HEK293 (cell line): ENCODE measurements around the gene FANCL.

Source experiments
- CTCF ChIA-PET: fragments of 350-600 bp; formaldehyde crosslinking; extraction: SDS; loops from one replicate; lab custom pipeline; 2021; ENCODE audit warnings: antibody characterized with exemption; lab: Yijun Ruan, JAX
- POLR2A ChIA-PET: fragments of 300-600 bp; formaldehyde crosslinking; extraction: SDS; loops from one replicate; lab custom pipeline; 2020; ENCODE audit warnings: antibody characterized with exemption, inconsistent platforms; lab: Yijun Ruan, JAX
- H3K27ac ChIP-seq: fragments of 200-500 bp; sonication (Bioruptor generic); 2 replicates; pipeline ENCODE4 v1.5.1; 2014; ENCODE audit warnings: low read depth, low read length, control low read depth, inconsistent platforms; ENCODE audit errors: extremely low read depth
- H3K36me3 ChIP-seq, 2 experiments: fragments of 200-500 bp in 1 of 2; sonication (Bioruptor generic) in 1 of 2; 1 replicate in 1 of 2; 2 replicates in 1 of 2; pipeline ENCODE4 v1.5.1; 2014 to 2017; ENCODE audit warnings: inconsistent platforms in 2 of 2, low read length in 2 of 2; ENCODE audit not compliant: control insufficient read depth in 2 of 2, insufficient read depth in 1 of 2
- H3K4me1 ChIP-seq: fragments of 200-500 bp; sonication (Bioruptor generic); 2 replicates; pipeline ENCODE4 v1.5.1; 2014; ENCODE audit warnings: mild to moderate bottlenecking, low read length, inconsistent platforms; ENCODE audit not compliant: control insufficient read depth, insufficient read depth
- H3K4me3 ChIP-seq: 2 replicates; pipeline ENCODE4 v1.5.1; 2011; ENCODE audit warnings: low read depth, mild to moderate bottlenecking, control low read depth, low read length, moderate library complexity
- H3K9me3 ChIP-seq: fragments of 200-500 bp; sonication (Bioruptor generic); 2 replicates; pipeline ENCODE4 v1.5.1; 2014; ENCODE audit warnings: low read depth, low read length, inconsistent platforms; ENCODE audit not compliant: control insufficient read depth, insufficient read depth
- GFI1B ChIP-seq: fragments of 450-650 bp; formaldehyde crosslinking; IDR thresholded peaks from 2 replicates; pipeline ENCODE4 v1.5.1; 2016; ENCODE audit warnings: missing biosample characterization, missing genetic modification characterization
- IKZF3 ChIP-seq: fragments of 450-650 bp; IDR thresholded peaks from 2 replicates; pipeline ENCODE4 v1.5.0; 2018; ENCODE audit warnings: missing biosample characterization, mild to moderate bottlenecking, missing genetic modification characterization, moderate library complexity
- MYNN ChIP-seq: fragments of 450-650 bp; formaldehyde crosslinking; IDR thresholded peaks from 2 replicates; pipeline ENCODE4 v1.5.1; 2016; ENCODE audit warnings: missing biosample characterization, missing genetic modification characterization, borderline replicate concordance
- OSR2 ChIP-seq: fragments of 450-650 bp; formaldehyde crosslinking; IDR thresholded peaks from 2 replicates; pipeline ENCODE4 v1.5.1; 2016; ENCODE audit warnings: missing biosample characterization, missing genetic modification characterization
- OVOL3 ChIP-seq: fragments of 450-650 bp; formaldehyde crosslinking; IDR thresholded peaks from 2 replicates; pipeline ENCODE4 v1.5.1; 2016; ENCODE audit warnings: missing biosample characterization, missing genetic modification characterization
- SP3 ChIP-seq: fragments of 450-650 bp; formaldehyde crosslinking; IDR thresholded peaks from 2 replicates; pipeline ENCODE4 v1.5.1; 2016; ENCODE audit warnings: missing biosample characterization, missing genetic modification characterization
- ZBTB1 ChIP-seq: fragments of 450-650 bp; formaldehyde crosslinking; IDR thresholded peaks from 2 replicates; pipeline ENCODE4 v1.5.1; 2016; ENCODE audit warnings: missing biosample characterization, missing genetic modification characterization
- ZBTB21 ChIP-seq: fragments of 450-650 bp; formaldehyde crosslinking; IDR thresholded peaks from 2 replicates; pipeline ENCODE4 v1.5.1; 2017; ENCODE audit warnings: missing biosample characterization, missing genetic modification characterization
- ZFP3 ChIP-seq: fragments of 450-650 bp; formaldehyde crosslinking; IDR thresholded peaks from 2 replicates; pipeline ENCODE4 v1.5.1; 2016; ENCODE audit warnings: low read depth, missing biosample characterization, missing genetic modification characterization
- ZNF132 ChIP-seq: fragments of 450-650 bp; formaldehyde crosslinking; IDR thresholded peaks from 2 replicates; pipeline ENCODE4 v1.5.1; 2017; ENCODE audit warnings: missing biosample characterization, missing genetic modification characterization, borderline replicate concordance
- ZNF133 ChIP-seq: fragments of 450-650 bp; formaldehyde crosslinking; IDR thresholded peaks from 2 replicates; pipeline ENCODE4 v1.5.1; 2016; ENCODE audit warnings: missing biosample characterization, missing genetic modification characterization
- ZNF157 ChIP-seq: fragments of 450-650 bp; formaldehyde crosslinking; IDR thresholded peaks from 2 replicates; pipeline ENCODE4 v1.5.1; 2016; ENCODE audit warnings: missing biosample characterization, missing genetic modification characterization
- ZNF184 ChIP-seq: fragments of 450-650 bp; IDR thresholded peaks from 2 replicates; pipeline ENCODE4 v1.5.1; 2018; ENCODE audit warnings: missing biosample characterization, mild to moderate bottlenecking, missing genetic modification characterization
- ZNF2 ChIP-seq: fragments of 450-650 bp; formaldehyde crosslinking; IDR thresholded peaks from 2 replicates; pipeline ENCODE4 v1.5.1; 2016; ENCODE audit warnings: missing biosample characterization, missing genetic modification characterization
- ZNF211 ChIP-seq: fragments of 450-650 bp; formaldehyde crosslinking; IDR thresholded peaks from 2 replicates; pipeline ENCODE4 v1.5.1; 2016; ENCODE audit warnings: low read depth, missing biosample characterization, missing genetic modification characterization
- ZNF223 ChIP-seq: fragments of 450-650 bp; formaldehyde crosslinking; IDR thresholded peaks from 2 replicates; pipeline ENCODE4 v1.5.1; 2016; ENCODE audit warnings: missing biosample characterization, missing genetic modification characterization
- ZNF292 ChIP-seq: fragments of 450-650 bp; formaldehyde crosslinking; IDR thresholded peaks from 2 replicates; pipeline ENCODE4 v1.5.1; 2016; ENCODE audit warnings: low read depth, missing biosample characterization, missing genetic modification characterization, borderline replicate concordance
- ZNF423 ChIP-seq: fragments of 450-650 bp; formaldehyde crosslinking; IDR thresholded peaks from 2 replicates; pipeline ENCODE4 v1.5.1; 2016; ENCODE audit warnings: missing biosample characterization, missing genetic modification characterization
- ZNF510 ChIP-seq: fragments of 450-650 bp; formaldehyde crosslinking; IDR thresholded peaks from 2 replicates; pipeline ENCODE4 v1.5.1; 2018; ENCODE audit warnings: mild to moderate bottlenecking, missing genetic modification characterization, missing biosample characterization; ENCODE audit not compliant: insufficient replicate concordance
- ZNF514 ChIP-seq: fragments of 450-650 bp; formaldehyde crosslinking; IDR thresholded peaks from 2 replicates; pipeline ENCODE4 v1.5.1; 2016; ENCODE audit warnings: missing biosample characterization, missing genetic modification characterization
- ZNF558 ChIP-seq: fragments of 450-650 bp; formaldehyde crosslinking; IDR thresholded peaks from 2 replicates; pipeline ENCODE4 v1.5.1; 2016; ENCODE audit warnings: missing biosample characterization, missing genetic modification characterization
- ZNF596 ChIP-seq: fragments of 450-650 bp; IDR thresholded peaks from 2 replicates; pipeline ENCODE4 v1.5.0; 2018; ENCODE audit warnings: missing biosample characterization, mild to moderate bottlenecking, missing genetic modification characterization, moderate library complexity
- TF ChIP-seq, protein P1 (sequence below): IDR thresholded peaks from 2 replicates; pipeline ENCODE4 v1.6.1; 2011; ENCODE audit warnings: mild to moderate bottlenecking, low read depth, low read length, borderline replicate concordance
- TF ChIP-seq, protein P2 (sequence below): fragments of 450-650 bp; formaldehyde crosslinking; IDR thresholded peaks from 2 replicates; pipeline ENCODE4 v1.5.1; 2016; ENCODE audit warnings: missing biosample characterization, missing genetic modification characterization
- TF ChIP-seq, protein P3 (sequence below): fragments of 450-650 bp; formaldehyde crosslinking; IDR thresholded peaks from 2 replicates; pipeline ENCODE4 v1.5.1; 2016; ENCODE audit warnings: missing biosample characterization, missing genetic modification characterization
- TF ChIP-seq, protein P4 (sequence below): fragments of 450-650 bp; formaldehyde crosslinking; IDR thresholded peaks from 2 replicates; pipeline ENCODE4 v1.5.1; 2016; ENCODE audit warnings: missing biosample characterization, missing genetic modification characterization

FANCL gene

DNA sequence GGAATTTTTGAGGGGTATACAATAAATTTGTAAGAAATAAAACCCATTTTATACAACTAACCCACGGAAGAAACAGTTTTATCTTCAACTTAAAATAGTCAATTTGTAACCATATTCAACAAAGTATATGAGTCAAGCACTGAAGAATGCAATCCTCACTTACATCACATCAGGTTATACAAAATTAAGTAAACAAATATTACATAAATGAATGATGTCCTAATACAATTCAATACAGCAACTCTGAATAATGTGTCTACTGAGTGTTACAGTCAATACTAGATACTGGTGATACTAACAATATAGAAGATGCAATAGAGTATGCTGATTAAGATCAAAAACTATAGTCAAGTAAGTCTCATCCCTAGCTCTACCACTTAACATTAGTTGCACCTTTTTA is 58.6 kb downstream of the FANCL start:
- H3K9me3 ChIP-seq, result no peaks in the 10 kb centered on the region
- peaks cover 3 to 11% of the 10 kb centered on the region in 2 experiments; a peak in 2 of 3 replicates for H3K36me3 ChIP-seq
- POLR2A ChIA-PET, result no interaction called here
- H3K27ac ChIP-seq, result no peak overlapping the region
- CTCF ChIA-PET, result no interaction called here
- no peaks in the 10 kb centered on the region for H3K4me1 ChIP-seq
- no peak overlapping the region for H3K4me3 ChIP-seq
- TF ChIP-seq ZNF2 (tag by site-specific recombination), result no peak
- no peak for TF ChIP-seq ZBTB1 (tag by site-specific recombination)
- TF ChIP-seq, protein P1, sequence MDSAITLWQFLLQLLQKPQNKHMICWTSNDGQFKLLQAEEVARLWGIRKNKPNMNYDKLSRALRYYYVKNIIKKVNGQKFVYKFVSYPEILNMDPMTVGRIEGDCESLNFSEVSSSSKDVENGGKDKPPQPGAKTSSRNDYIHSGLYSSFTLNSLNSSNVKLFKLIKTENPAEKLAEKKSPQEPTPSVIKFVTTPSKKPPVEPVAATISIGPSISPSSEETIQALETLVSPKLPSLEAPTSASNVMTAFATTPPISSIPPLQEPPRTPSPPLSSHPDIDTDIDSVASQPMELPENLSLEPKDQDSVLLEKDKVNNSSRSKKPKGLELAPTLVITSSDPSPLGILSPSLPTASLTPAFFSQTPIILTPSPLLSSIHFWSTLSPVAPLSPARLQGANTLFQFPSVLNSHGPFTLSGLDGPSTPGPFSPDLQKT, result no peak
- TF ChIP-seq ZNF292 (tag by site-specific recombination), result no peak
- no peak for TF ChIP-seq ZNF423 (tag by site-specific recombination)
- no peak for TF ChIP-seq ZNF157 (tag by site-specific recombination)
- no peak for TF ChIP-seq IKZF3 (tag by site-specific recombination)
- TF ChIP-seq ZNF558, result no peak
- TF ChIP-seq OVOL3 (tag by site-specific recombination), result no peak
- TF ChIP-seq, protein P2, sequence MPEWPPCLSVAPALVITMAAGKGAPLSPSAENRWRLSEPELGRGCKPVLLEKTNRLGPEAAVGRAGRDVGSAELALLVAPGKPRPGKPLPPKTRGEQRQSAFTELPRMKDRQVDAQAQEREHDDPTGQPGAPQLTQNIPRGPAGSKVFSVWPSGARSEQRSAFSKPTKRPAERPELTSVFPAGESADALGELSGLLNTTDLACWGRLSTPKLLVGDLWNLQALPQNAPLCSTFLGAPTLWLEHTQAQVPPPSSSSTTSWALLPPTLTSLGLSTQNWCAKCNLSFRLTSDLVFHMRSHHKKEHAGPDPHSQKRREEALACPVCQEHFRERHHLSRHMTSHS (tag by site-specific recombination), result no peak
- no peak for TF ChIP-seq OSR2 (tag by site-specific recombination)

DNA sequence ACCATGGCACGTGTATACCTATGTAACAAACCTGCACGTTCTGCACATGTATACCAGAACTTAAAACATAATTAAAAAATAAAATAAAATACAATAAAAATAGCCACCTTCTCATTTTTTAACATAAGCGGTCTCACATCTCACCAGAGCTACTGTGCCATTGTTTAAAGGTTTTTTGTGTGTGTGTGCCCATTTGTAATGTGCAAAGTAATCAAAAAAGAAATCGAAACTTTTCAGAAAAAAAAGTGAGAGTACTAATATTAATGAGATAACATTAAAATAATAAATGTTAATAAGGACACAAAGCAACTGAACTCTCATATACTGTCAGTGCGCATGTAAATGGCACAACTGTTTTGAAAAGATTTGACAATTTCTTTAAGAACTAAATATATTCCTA is 60.5 kb downstream of the FANCL start:
- TF ChIP-seq ZNF514 (tag by site-specific recombination) (no peak), ZNF596 (tag by site-specific recombination) (no peak), ZBTB21 (tag by site-specific recombination) (no peak), SP3 (tag by site-specific recombination) (no peak), ZNF510 (tag by site-specific recombination) (no peak), ZNF223 (tag by site-specific recombination) (no peak), MYNN (tag by site-specific recombination) (no peak), ZNF211 (tag by site-specific recombination) (no peak), ZNF132 (tag by site-specific recombination) (no peak), ZFP3 (tag by site-specific recombination) (no peak), GFI1B (tag by site-specific recombination) (no peak), ZNF184 (tag by site-specific recombination) (no peak), ZNF133 (tag by site-specific recombination) (no peak)
- TF ChIP-seq, protein P3, sequence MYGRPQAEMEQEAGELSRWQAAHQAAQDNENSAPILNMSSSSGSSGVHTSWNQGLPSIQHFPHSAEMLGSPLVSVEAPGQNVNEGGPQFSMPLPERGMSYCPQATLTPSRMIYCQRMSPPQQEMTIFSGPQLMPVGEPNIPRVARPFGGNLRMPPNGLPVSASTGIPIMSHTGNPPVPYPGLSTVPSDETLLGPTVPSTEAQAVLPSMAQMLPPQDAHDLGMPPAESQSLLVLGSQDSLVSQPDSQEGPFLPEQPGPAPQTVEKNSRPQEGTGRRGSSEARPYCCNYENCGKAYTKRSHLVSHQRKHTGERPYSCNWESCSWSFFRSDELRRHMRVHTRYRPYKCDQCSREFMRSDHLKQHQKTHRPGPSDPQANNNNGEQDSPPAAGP (tag by site-specific recombination), result no peak
- TF ChIP-seq, protein P4, sequence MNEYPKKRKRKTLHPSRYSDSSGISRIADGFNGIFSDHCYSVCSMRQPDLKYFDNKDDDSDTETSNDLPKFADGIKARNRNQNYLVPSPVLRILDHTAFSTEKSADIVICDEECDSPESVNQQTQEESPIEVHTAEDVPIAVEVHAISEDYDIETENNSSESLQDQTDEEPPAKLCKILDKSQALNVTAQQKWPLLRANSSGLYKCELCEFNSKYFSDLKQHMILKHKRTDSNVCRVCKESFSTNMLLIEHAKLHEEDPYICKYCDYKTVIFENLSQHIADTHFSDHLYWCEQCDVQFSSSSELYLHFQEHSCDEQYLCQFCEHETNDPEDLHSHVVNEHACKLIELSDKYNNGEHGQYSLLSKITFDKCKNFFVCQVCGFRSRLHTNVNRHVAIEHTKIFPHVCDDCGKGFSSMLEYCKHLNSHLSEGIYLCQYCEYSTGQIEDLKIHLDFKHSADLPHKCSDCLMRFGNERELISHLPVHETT (tag by site-specific recombination), result no peak
- no peak overlapping the region for H3K27ac ChIP-seq
- ChIA-PET CTCF (no interaction called here), POLR2A (no interaction called here)
- no peaks in the 10 kb centered on the region for H3K4me1 ChIP-seq
- no peak overlapping the region for H3K4me3 ChIP-seq
- H3K36me3 ChIP-seq, result peaks cover 3 to 9% of the 10 kb centered on the region in 2 experiments; a peak in 2 of 3 replicates
- no peaks in the 10 kb centered on the region for H3K9me3 ChIP-seq
